DND-41 (cell line): ENCODE measurements around the gene ATP1B1.

Experiments used
- ATAC-seq: fragments of 200-7000 bp; cut with Tn5 transposase; 3 replicates; pipeline ENCODE4 v1.9.1; 2021; ENCODE audit warnings: low read depth; ENCODE audit not compliant: insufficient read depth
- DNase-seq: peaks from one replicate; pipeline ENCODE4 v3.0.0-alpha.2; 2020
- H2AFZ ChIP-seq: 2 replicates; pipeline ENCODE4 v1.6.0; 2012; ENCODE audit warnings: low read depth, low read length
- H3K27ac ChIP-seq: 2 replicates; pipeline ENCODE4 v1.5.1; 2012; ENCODE audit warnings: low read length, inconsistent platforms
- H3K27me3 ChIP-seq: fragments of 200-600 bp; sonication (generic); 2 replicates; pipeline ENCODE4 v1.6.0; 2012; ENCODE audit warnings: low read length, mild to moderate bottlenecking, inconsistent platforms; ENCODE audit not compliant: insufficient read depth, poor library complexity
- H3K36me3 ChIP-seq: 2 replicates; pipeline ENCODE4 v1.5.1; 2012; ENCODE audit warnings: low read length, inconsistent platforms; ENCODE audit not compliant: insufficient read depth
- H3K4me1 ChIP-seq: 2 replicates; pipeline ENCODE4 v1.5.1; 2012; ENCODE audit warnings: mild to moderate bottlenecking, low read length; ENCODE audit not compliant: insufficient read depth
- H3K4me2 ChIP-seq: 2 replicates; pipeline ENCODE4 v1.6.0; 2012; ENCODE audit warnings: mild to moderate bottlenecking, moderate library complexity, low read length, inconsistent platforms; ENCODE audit not compliant: insufficient read depth
- H3K4me3 ChIP-seq, 2 experiments: fragments of 200-600 bp in 1 of 2; shearing (Covaris generic) in 1 of 2; 2 replicates each; pipeline ENCODE4 v1.5.1; 2012 to 2016; ENCODE audit warnings: inconsistent platforms in 2 of 2, low read length in 2 of 2, mild to moderate bottlenecking in 2 of 2, low read depth in 1 of 2, moderate library complexity in 1 of 2
- H3K79me2 ChIP-seq: 2 replicates; pipeline ENCODE4 v1.6.0; 2012; ENCODE audit warnings: low read length, inconsistent platforms; ENCODE audit not compliant: insufficient read depth
- H3K9ac ChIP-seq: 2 replicates; pipeline ENCODE4 v1.6.0; 2012; ENCODE audit warnings: low read depth, mild to moderate bottlenecking, inconsistent platforms, low read length, moderate library complexity
- H3K9me3 ChIP-seq: 2 replicates; pipeline ENCODE4 v1.5.1; 2012; ENCODE audit warnings: low read length, moderate library complexity, mild to moderate bottlenecking, inconsistent platforms; ENCODE audit not compliant: insufficient read depth, severe bottlenecking
- H4K20me1 ChIP-seq: 2 replicates; pipeline ENCODE4 v1.6.0; 2012; ENCODE audit warnings: low read length; ENCODE audit not compliant: insufficient read depth
- EZH2 ChIP-seq: IDR thresholded peaks from 3 replicates; pipeline ENCODE4 v1.6.1; 2012; ENCODE audit warnings: borderline replicate concordance, low read depth, mild to moderate bottlenecking, moderate library complexity, low read length, inconsistent platforms; ENCODE audit not compliant: severe bottlenecking
- TF ChIP-seq, protein P1 (sequence below): IDR thresholded peaks from 2 replicates; pipeline ENCODE4 v1.5.1; 2012; ENCODE audit warnings: borderline replicate concordance, low read length, moderate library complexity, mild to moderate bottlenecking; ENCODE audit not compliant: poor library complexity, severe bottlenecking; ENCODE audit errors: extremely low read depth

The ATP1B1 gene

GRCh38 chr1:169126335-169126734, 19.8 kb downstream of the ATP1B1 start:
- H3K4me2 ChIP-seq: no peak overlapping the region
- no peak for DNase-seq

DNA sequence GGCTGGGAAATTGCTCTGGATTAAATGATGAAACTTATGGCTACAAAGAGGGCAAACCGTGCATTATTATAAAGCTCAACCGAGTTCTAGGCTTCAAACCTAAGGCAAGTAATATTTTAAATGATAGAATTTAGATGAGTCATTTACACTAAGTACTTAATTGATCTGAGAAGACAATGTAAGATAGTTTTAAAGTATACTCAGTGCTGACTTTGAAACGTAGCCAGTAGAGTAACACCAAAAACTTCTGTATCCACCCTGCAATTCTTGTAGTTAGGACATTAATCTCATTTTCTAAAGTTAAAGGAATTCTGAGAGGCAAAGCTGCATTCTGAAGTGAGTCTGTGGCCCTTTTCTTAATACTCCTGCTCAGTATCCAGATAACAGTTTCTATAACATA, 20.8 kb downstream of the ATP1B1 start:
- Histone ChIP-seq H3K4me1 (no peaks in the 10 kb centered on the region), H3K27ac (no peak overlapping the region), H3K4me3 (no peak overlapping the region), H3K27me3 (no peaks in the 10 kb centered on the region), H2AFZ (no peak overlapping the region), H3K79me2 (no peaks in the 10 kb centered on the region), H4K20me1 (no peaks in the 10 kb centered on the region), H3K9me3 (no peaks in the 10 kb centered on the region), H3K9ac (no peak overlapping the region), H3K36me3 (peaks cover 29% of the 10 kb centered on the region), H3K4me2 (no peak overlapping the region)
- TF ChIP-seq, protein P1, sequence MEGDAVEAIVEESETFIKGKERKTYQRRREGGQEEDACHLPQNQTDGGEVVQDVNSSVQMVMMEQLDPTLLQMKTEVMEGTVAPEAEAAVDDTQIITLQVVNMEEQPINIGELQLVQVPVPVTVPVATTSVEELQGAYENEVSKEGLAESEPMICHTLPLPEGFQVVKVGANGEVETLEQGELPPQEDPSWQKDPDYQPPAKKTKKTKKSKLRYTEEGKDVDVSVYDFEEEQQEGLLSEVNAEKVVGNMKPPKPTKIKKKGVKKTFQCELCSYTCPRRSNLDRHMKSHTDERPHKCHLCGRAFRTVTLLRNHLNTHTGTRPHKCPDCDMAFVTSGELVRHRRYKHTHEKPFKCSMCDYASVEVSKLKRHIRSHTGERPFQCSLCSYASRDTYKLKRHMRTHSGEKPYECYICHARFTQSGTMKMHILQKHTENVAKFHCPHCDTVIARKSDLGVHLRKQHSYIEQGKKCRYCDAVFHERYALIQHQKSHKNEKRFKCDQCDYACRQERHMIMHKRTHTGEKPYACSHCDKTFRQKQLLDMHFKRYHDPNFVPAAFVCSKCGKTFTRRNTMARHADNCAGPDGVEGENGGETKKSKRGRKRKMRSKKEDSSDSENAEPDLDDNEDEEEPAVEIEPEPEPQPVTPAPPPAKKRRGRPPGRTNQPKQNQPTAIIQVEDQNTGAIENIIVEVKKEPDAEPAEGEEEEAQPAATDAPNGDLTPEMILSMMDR: no peak
- TF ChIP-seq EZH2: no peak
- DNase-seq (no peak), ATAC-seq (no peak)

More at GRCh38 chr1:169126335-169126734, 19.8 kb downstream of the ATP1B1 start:
- Histone ChIP-seq H3K27ac (no peak overlapping the region), H3K36me3 (peaks cover 33% of the 10 kb centered on the region), H3K27me3 (no peaks in the 10 kb centered on the region), H2AFZ (no peak overlapping the region), H3K9me3 (no peaks in the 10 kb centered on the region), H3K4me3 (no peak overlapping the region), H3K9ac (no peak overlapping the region), H3K79me2 (no peaks in the 10 kb centered on the region), H4K20me1 (no peaks in the 10 kb centered on the region), H3K4me1 (no peaks in the 10 kb centered on the region)
- TF ChIP-seq, protein P1: no peak
- no peak for TF ChIP-seq EZH2
- ATAC-seq: no peak

- H3K79me2 ChIP-seq: no peaks in the 10 kb centered on the region
- ATAC-seq (no peak), DNase-seq (no peak)
- H3K4me1 ChIP-seq: no peaks in the 10 kb centered on the region
- TF ChIP-seq EZH2: no peak
- TF ChIP-seq, protein P1: no peak
- H3K9ac ChIP-seq: no peak overlapping the region
- no peaks in the 10 kb centered on the region for H4K20me1 ChIP-seq
- H3K27me3 ChIP-seq: no peaks in the 10 kb centered on the region
- H2AFZ ChIP-seq: no peak overlapping the region
- no peak overlapping the region for H3K4me2 ChIP-seq
- no peaks in the 10 kb centered on the region for H3K9me3 ChIP-seq
- peaks cover 29% of the 10 kb centered on the region for H3K36me3 ChIP-seq
- H3K27ac ChIP-seq: no peak overlapping the region
- H3K4me3 ChIP-seq: no peak overlapping the region
Observed at GRCh38 chr1:169128562-169128961, 22.1 kb downstream of the ATP1B1 start.
